SH-SY5Y (cell line): Measurements from ENCODE around the gene PAX5.
A peak's percentile ranks its signal among the peaks of the same experiment; 100 is the strongest.

ENCODE experiments used
- GATA2 ChIP-seq: IDR thresholded peaks from 2 replicates; pipeline ENCODE4 v1.6.1; 2011; ENCODE audit warnings: mild to moderate bottlenecking, low read depth, low read length
- GATA3 ChIP-seq: IDR thresholded peaks from 2 replicates; pipeline ENCODE4 v1.6.1; 2011; ENCODE audit warnings: low read depth, mild to moderate bottlenecking, low read length, moderate library complexity

DNA sequence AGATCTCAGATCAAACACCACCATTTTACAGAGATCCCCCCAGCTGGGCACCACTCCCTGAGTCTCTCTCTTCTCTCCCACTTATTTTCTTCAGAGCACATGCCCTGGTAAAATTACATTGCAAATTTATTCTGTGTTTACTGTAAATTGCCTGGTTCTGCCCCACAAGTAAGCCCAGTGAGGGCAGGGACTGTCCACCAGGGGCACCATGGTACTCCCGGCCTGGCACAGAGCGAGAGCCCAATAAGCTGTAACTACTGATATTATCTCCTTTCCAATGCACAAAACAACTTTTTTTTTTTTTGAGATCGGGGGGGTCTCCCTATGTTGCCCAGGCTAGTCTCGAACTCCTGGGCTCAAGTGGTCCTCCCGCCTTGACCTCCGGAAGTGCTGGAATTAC, 123.0 kb downstream of the PAX5 start:
- TF ChIP-seq GATA3 (no peak), GATA2 (0 out of 2 replicates have a peak, but pooled peaks have one; percentile 5)
